Stimulated activated CD4-positive, alpha-beta T cell treated with anti-CD3 and anti-CD28 coated beads, Interleukin-4, amount 100 ng/mL, for 4 hours (primary cell): ENCODE data around the gene POLR3E.

ENCODE experiments used
- DNase-seq, 2 experiments: peaks; one replicate each; pipeline ENCODE4 v3.0.0-alpha.2; 2020

Gene POLR3E

GRCh38 chr16:22317625-22318024, 20.4 kb downstream of the POLR3E start:
- no peak for DNase-seq

DNA sequence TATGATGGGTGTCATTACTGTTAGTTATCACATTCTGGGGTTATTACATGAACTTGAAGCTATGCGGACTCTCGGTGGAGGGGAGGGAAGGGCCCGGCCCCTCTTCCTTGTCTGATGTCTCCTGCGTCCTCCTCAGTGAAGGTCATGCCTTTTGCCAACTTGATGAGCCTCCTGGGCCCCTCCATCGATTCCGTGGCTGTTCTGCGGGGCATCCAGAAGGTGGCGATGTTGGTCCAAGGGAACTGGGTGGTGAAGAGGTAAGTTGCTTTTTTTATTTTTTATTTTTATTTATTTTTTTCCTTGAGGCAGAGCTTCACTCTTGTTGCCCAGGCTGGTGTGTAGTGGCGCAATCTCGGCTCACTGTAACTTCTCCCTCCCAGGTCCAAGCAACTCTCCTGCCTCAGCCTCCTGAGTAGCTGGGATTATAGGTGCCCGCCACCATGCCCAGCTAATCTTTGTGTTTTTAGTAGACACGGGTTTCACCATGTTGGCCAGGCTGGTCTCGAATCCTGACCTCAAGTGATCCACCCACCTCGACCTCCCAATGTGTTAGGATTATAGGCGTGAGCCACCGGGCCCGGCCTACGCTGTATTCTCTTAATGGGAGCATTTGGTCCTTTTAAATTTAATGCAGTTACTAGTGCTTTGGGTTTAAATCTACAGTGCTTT, 21.6 kb downstream of the POLR3E start:
- DNase-seq, result peak; percentile 32 to 46

- DNase-seq, result no peak
Measured at GRCh38 chr16:22320572-22321339, 23.5 kb downstream of the POLR3E start.

- peak; percentile 53 to 58 for DNase-seq
Measured at GRCh38 chr16:22321340-22322001, 24.3 kb downstream of the POLR3E start.

DNA sequence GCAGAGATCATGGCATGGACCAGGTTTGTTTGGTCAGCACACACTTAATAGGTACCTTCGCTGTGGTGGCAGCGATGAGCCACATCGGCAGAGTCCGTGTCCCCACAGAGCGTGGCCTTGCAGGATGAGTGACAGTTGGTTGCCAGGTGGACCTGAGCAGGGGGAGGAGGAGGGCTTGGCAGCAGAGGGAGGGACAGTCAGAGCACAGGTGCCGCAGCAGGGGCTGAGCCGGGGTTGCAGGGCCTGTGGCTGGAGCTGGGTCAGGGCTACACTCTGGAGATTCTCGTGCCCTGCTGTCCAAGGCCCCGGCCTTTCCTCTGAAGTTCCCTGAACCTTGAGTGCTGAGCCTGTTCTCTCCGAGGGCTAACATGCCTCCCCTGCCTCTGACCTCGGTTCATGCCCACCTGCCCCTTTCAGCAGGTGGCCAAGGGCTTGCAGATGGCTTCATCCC, 24.8 kb downstream of the POLR3E start:
- DNase-seq, result no peak

- no peak for DNase-seq
Measured at GRCh38 chr16:22322741-22323140, 25.5 kb downstream of the POLR3E start.

- no peak for DNase-seq
Measured at GRCh38 chr16:22323173-22323958, 26.2 kb downstream of the POLR3E start.

GRCh38 chr16:22323959-22324786, 27.0 kb downstream of the POLR3E start:
- DNase-seq, result no peak

DNA sequence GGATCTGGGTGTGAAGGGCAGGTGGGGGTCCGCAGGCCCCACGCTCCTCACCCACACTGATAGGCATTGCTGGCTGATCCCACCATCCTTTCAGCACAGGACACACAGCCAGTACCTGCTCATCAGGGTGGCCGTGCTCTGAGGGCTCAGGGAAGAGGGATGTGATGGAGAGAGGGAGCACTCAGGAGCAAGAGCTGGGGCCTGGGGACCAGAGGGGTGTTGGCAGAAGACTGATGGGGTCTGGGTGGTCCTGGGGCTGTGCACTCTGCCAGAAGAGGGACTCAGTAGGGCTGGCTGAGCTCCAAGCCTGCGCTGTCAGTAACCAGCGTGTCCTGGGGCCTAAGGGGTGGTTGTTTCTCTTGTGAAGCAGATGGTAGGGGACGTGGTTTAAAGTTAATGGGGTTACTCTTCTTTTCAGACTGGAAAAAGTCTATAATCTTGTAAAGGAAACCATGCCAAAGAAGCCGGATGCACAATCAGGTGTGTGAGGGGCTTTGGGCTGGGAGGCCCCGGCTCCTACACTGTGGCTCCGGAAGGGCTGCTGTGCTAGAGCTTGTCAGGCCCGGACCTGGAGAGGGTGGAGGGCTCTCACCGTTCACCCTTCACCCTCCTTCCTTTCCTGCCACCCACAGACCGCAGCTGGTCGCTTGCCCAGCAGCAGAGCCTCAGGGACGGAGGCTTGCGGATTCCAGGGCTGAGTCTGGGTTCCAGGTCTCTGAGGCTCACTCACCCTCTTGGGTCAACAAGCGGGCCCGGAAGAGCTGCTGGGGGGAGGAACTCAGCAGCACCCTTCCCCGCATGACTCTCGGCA, 27.8 kb downstream of the POLR3E start:
- DNase-seq, result no peak

DNA sequence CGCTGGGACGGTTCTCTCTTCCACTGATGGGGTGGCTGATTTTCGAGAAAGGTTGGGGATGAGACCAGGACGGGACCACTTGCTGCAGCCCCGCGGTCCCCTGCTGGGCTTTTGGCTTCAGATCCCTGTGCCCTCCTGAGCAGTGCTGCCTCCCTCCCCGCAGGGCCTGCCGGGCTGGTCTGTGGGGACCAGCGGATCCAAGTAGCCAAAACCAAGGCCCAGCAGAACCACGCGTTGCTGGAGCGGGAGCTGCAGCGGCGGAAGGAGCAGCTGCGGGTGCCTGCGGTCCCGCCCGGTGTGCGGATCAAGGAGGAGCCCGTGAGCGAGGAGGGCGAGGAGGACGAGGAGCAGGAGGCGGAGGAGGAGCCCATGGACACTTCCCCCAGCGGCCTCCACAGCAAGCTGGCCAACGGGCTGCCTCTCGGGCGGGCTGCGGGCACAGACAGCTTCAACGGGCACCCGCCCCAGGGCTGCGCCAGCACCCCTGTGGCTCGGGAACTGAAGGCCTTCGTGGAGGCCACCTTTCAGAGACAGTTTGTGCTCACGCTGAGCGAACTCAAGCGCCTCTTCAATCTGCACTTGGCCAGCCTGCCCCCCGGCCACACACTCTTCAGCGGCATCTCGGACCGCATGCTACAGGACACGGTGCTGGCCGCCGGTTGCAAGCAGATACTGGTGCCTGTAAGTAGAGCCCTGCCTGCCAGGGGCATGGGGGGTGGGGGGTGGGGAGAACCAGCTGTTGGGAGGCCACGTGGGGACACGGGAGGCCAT, 28.6 kb downstream of the POLR3E start:
- DNase-seq, result no peak

GRCh38 chr16:22326369-22326652, 29.1 kb downstream of the POLR3E start:
- DNase-seq, result no peak

DNA sequence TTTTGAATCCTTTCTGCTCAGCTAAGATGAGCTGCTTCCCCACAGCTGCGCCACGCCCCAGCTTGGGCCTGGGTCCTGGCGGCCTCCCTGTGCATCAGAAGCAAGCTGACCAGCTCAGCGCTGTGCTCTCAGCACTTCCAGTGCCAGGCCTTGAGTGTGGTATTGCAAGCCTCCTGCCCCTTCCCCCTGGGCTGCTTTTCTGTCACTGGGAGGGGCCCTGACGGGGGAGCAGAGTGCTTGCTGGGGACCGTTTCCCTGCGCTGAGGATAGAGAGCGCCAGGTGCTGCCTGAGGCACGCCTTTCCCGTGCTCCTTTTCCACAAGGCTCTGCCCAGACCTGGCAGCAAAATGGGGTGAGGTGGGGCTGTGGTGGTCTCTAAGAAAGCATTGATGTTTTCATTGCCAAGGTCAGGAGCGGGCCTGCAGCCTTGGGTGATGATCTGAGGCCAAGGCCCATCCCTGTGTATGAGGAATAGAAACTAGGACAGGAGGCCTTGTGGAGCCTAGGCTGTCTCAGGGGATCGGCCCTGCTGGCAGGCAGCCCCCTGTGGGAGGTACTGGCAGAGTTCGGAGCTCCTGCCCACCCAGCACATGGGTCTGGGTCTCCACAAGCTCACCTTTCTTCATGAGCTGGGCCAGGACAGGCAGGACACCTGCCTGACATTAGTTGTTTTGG, 29.7 kb downstream of the POLR3E start:
- no peak for DNase-seq

DNA sequence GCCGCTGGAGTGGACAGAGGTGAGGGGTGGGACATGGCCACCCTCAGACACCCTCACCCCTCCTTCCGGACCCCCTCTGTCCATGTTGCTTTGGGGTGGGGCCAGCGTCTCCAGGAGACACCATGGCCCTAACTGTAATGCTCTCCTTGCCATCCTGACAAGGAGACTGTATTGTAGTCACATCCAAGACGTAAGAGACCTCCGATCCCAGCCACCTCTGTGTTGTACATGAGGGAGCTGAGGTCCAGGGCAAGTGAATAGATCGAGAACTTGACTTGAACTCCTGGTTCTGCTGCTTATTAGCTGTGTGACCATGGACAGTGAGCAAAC, 30.2 kb downstream of the POLR3E start:
- DNase-seq, result no peak

- DNase-seq, result no peak
Measured at GRCh38 chr16:22328081-22328725, 31.0 kb downstream of the POLR3E start.

DNA sequence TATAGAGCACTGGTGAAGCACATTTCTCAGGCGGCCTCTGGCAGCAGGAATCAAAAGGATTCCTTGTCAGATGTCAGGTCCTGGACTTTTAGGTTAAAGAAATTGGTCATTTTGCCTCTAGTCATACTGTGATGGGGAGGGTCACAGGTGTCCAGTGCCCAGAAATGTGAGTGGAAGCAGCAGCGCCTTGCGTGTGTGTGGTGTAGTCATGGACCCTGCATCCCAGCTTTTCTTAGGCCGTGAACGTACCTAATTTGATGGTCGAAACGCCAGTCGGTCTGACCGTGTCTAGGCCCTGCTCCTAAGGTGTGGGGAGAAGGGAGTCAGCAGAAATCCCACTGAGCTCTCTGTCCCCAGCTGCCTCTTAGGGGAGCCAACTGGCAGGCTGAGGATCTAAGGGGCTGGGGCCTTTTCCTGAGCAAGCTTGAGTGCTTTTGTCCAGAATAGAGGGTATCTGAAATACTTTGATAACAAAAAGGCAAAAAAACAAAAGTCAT, 32.0 kb downstream of the POLR3E start:
- DNase-seq, result no peak

DNA sequence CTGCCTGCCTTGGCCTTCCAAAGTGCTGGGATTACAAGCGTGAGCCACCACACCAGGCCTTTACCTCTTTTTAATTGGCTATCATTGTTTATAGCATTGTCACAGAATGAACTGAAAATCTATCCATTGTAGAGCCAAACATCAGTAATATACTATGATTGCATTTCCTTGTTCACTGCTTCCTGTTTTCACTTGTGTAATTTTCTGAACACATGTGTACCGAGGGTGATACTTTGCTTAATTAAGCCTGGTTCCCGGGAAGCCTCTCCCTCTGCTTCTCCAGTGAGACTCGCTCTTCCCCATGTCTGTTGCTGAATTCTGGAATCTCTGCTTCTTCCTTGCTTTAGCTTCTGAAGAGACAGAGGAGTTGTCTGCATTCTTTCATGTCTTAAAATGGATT, 33.1 kb downstream of the POLR3E start:
- no peak for DNase-seq

DNA sequence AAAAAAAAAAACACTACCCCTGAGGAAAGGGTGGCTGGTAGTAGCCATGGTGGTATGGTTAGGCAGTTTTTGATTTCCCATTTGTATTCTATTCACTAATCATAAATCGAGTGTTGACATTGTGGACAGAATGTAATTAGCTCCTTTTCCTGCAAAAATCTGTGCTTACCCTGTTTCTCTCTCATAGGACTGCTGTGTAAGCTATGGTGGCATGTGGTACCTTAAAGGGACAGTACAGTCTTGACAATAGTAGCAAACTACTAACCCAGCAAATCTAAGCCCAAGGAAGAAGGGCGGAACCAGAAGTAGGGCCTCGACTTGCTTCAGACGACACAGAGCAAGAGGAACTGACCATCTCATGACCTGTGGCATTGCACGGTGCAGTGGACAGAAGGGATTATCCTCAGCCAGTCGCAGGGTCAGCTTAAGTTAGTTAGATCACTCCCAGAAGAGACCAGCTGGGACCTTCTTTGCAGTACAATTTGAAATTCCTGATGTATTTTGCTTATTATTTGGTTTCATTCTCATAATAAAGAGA, 36.3 kb downstream of the POLR3E start:
- DNase-seq, result no peak

GRCh38 chr16:22335668-22336246, 38.5 kb downstream of the POLR3E start:
- DNase-seq, result no peak

- no peak for DNase-seq
Measured at GRCh38 chr16:22336581-22336980, 39.4 kb downstream of the POLR3E start.
